ENCODE measurements around the gene DCAF6.

DNA sequence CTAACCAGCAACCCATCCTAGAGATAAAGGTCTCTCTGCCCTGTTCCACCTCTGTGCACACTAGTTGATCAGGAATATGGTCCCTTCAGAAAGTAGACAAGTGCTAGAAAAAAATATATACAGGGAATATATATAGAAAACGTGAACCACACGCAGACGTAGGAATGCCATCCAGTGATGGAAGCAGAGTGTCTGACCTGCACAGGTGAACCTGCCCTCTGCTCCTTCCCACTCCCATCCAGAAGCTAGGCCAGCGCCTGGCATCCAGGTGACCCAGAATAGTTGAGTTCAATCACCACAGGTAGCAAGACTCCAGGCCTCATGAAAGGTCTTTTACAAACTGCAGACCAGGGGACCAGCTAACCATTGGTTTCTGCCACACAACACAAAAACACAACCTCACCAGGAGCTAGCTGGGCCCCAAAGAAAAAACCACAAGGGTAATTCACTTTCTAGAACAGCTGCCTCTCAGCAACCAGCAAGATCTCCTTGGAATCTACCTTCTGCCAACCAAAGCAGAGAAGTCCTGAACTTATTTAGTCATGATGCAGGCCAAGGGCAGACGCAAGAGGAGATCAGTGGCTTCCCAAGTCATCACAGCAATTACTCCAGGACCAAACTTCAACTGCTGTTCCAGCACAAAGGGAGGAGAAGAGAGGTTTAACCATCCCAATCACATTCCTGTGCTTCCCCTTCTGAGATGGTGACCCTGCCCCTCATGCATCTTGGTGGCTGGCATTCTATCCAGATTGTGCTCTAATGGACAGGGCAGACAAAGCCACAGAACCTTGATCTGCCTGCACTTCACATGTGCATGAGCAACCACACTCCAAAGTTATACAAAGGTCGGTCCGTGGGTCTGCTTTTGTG is 147.2 kb downstream of the DCAF6 start:
- TF ChIP-seq, protein P1, sequence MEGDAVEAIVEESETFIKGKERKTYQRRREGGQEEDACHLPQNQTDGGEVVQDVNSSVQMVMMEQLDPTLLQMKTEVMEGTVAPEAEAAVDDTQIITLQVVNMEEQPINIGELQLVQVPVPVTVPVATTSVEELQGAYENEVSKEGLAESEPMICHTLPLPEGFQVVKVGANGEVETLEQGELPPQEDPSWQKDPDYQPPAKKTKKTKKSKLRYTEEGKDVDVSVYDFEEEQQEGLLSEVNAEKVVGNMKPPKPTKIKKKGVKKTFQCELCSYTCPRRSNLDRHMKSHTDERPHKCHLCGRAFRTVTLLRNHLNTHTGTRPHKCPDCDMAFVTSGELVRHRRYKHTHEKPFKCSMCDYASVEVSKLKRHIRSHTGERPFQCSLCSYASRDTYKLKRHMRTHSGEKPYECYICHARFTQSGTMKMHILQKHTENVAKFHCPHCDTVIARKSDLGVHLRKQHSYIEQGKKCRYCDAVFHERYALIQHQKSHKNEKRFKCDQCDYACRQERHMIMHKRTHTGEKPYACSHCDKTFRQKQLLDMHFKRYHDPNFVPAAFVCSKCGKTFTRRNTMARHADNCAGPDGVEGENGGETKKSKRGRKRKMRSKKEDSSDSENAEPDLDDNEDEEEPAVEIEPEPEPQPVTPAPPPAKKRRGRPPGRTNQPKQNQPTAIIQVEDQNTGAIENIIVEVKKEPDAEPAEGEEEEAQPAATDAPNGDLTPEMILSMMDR (IDR thresholded peaks at IDR 0.05; ENCODE audit: insufficient read depth, low read length, poor library complexity, severe bottlenecking): no peak
- TF ChIP-seq EZH2phosphoT487 (conservative IDR thresholded peaks at IDR 0.05; ENCODE audit: low read length): no peak

All from SU-DHL-6 (cell line).